Liver (tissue), 3 donors: ENCODE measurements around the gene ERAL1.

Experiments used
- CTCF ChIP-seq: fragments of 150-350 bp; IDR thresholded peaks from 2 replicates; pipeline ENCODE4 v1.5.1; 2017; ENCODE audit warnings: improper control_type of control experiment, low read depth, low read length; ENCODE audit not compliant: missing input control
- GABPA ChIP-seq, 2 donors: IDR thresholded peaks in 1 of 2; conservative IDR thresholded peaks in 1 of 2; 2 replicates each; pipeline ENCODE4 v1.6.1; 2016; ENCODE audit warnings: antibody characterized with exemption in 2 of 2, mild to moderate bottlenecking in 1 of 2, moderate library complexity in 1 of 2
- MAX ChIP-seq: IDR thresholded peaks from 2 replicates; pipeline ENCODE4 v1.6.1; 2016; ENCODE audit warnings: antibody characterized with exemption
- RAD21 ChIP-seq, 2 donors: IDR thresholded peaks; 2 replicates each; pipeline ENCODE4 v1.6.1; 2016; ENCODE audit warnings: antibody characterized with exemption in 2 of 2, mild to moderate bottlenecking in 2 of 2
- REST ChIP-seq: IDR thresholded peaks from 2 replicates; pipeline ENCODE4 v1.6.1; 2016; ENCODE audit warnings: antibody characterized with exemption, mild to moderate bottlenecking
- RXRA ChIP-seq, 2 donors: IDR thresholded peaks; 2 replicates each; pipeline ENCODE4 v1.6.1; 2017 to 2018; ENCODE audit warnings: antibody characterized with exemption in 2 of 2, mild to moderate bottlenecking in 1 of 2
- TAF1 ChIP-seq: conservative IDR thresholded peaks from 2 replicates; pipeline ENCODE4 v1.6.1; 2016; ENCODE audit warnings: antibody characterized with exemption, mild to moderate bottlenecking
- YY1 ChIP-seq: IDR thresholded peaks from 2 replicates; pipeline ENCODE4 v1.6.1; 2016; ENCODE audit warnings: antibody characterized with exemption, mild to moderate bottlenecking
- donor health status: healthy.
- donor health status: healthy.

GRCh38 chr17:28908640-28909167 is 53.9 kb downstream of the ERAL1 start:
- TF ChIP-seq CTCF (no peak), TAF1 (no peak), GABPA (IDR thresholded peaks at IDR 0.05 in 1 of 2, conservative IDR thresholded peaks at IDR 0.05 in 1 of 2) (peak in 1 of 2 donors; percentile 25), MAX (peak; percentile 47), YY1 (no peak), RXRA (IDR thresholded peaks at IDR 0.05) (peak in 1 of 2 donors; percentile 55), REST (peak; percentile 47), RAD21 (IDR thresholded peaks at IDR 0.05) (peak; percentile 29 to 41)
